Mesenchymal stem cell (in vitro differentiated cells and primary cell): ENCODE data around the gene TTC7B.

Experiments used
- DNase-seq: peaks from one replicate; pipeline ENCODE4 v3.0.0-alpha.2; 2013
- H2AFZ ChIP-seq: one replicate; pipeline ENCODE4 v1.6.1; 2013; ENCODE audit warnings: low read depth, mild to moderate bottlenecking, control low read depth, inconsistent platforms, low read length, moderate library complexity
- H2AK5ac ChIP-seq: 2 replicates; pipeline ENCODE4 v1.6.1; 2013; ENCODE audit warnings: low read length, moderate library complexity, mild to moderate bottlenecking, inconsistent platforms; ENCODE audit not compliant: severe bottlenecking
- H2BK120ac ChIP-seq: one replicate; pipeline ENCODE4 v1.6.1; 2013; ENCODE audit warnings: low read depth, mild to moderate bottlenecking, inconsistent platforms, low read length, moderate library complexity
- H2BK12ac ChIP-seq, 2 experiments: one replicate each; pipeline ENCODE4 v1.6.1; 2013; ENCODE audit warnings: inconsistent platforms in 2 of 2, low read length in 2 of 2, mild to moderate bottlenecking in 2 of 2, moderate library complexity in 2 of 2, control low read depth in 1 of 2
- H2BK15ac ChIP-seq: one replicate; pipeline ENCODE4 v1.6.1; 2013; ENCODE audit warnings: mild to moderate bottlenecking, low read depth, inconsistent platforms; ENCODE audit not compliant: poor library complexity, severe bottlenecking
- H2BK5ac ChIP-seq: 2 replicates; pipeline ENCODE4 v1.6.1; 2013; ENCODE audit warnings: low read depth, mild to moderate bottlenecking, low read length, control low read depth, inconsistent platforms; ENCODE audit not compliant: poor library complexity, severe bottlenecking
- H3K14ac ChIP-seq, 2 experiments: one replicate each; pipeline ENCODE4 v1.6.1; 2013; ENCODE audit warnings: inconsistent platforms in 2 of 2, low read length in 2 of 2, control low read depth in 1 of 2, mild to moderate bottlenecking in 1 of 2, moderate library complexity in 1 of 2
- H3K18ac ChIP-seq, 2 experiments: one replicate each; pipeline ENCODE4 v1.6.1; 2013; ENCODE audit warnings: inconsistent platforms in 2 of 2, low read length in 2 of 2, control low read depth in 1 of 2, low read depth in 1 of 2, mild to moderate bottlenecking in 1 of 2
- H3K23ac ChIP-seq, 2 experiments: one replicate each; pipeline ENCODE4 v1.6.1; 2013; ENCODE audit warnings: inconsistent platforms in 2 of 2, low read length in 2 of 2, mild to moderate bottlenecking in 2 of 2, moderate library complexity in 2 of 2, control low read depth in 1 of 2
- H3K27ac ChIP-seq: 2 replicates; pipeline ENCODE4 v1.5.1; 2013; ENCODE audit warnings: mild to moderate bottlenecking, moderate library complexity, low read length, control low read depth, inconsistent platforms; ENCODE audit not compliant: poor library complexity, severe bottlenecking
- H3K27me3 ChIP-seq, 2 experiments: 2 replicates each; pipeline versions ENCODE4 v1.6.1 to v1.7.0; 2013; ENCODE audit warnings: low read length in 2 of 2, mild to moderate bottlenecking in 2 of 2, moderate library complexity in 2 of 2, control low read depth in 1 of 2, inconsistent platforms in 1 of 2; ENCODE audit not compliant: control insufficient read depth in 1 of 2, insufficient read depth in 1 of 2
- H3K36me3 ChIP-seq, 2 experiments: 2 replicates each; pipeline versions ENCODE4 v1.6.1 to v1.7.0; 2013; ENCODE audit warnings: low read length in 2 of 2, control low read depth in 1 of 2, inconsistent platforms in 1 of 2, low read depth in 1 of 2, mild to moderate bottlenecking in 1 of 2; ENCODE audit not compliant: insufficient read depth in 2 of 2, control insufficient read depth in 1 of 2
- H3K4ac ChIP-seq, 2 experiments: one replicate each; pipeline ENCODE4 v1.6.1; 2013; ENCODE audit warnings: inconsistent platforms in 2 of 2, low read length in 2 of 2, mild to moderate bottlenecking in 2 of 2, moderate library complexity in 2 of 2, control low read depth in 1 of 2, low read depth in 1 of 2
- H3K4me1 ChIP-seq: 2 replicates; pipeline ENCODE4 v1.6.1; 2013; ENCODE audit warnings: low read depth, low read length, control low read depth; ENCODE audit not compliant: control insufficient read depth, insufficient read depth
- H3K4me2 ChIP-seq: 2 replicates; pipeline ENCODE4 v1.6.1; 2013; ENCODE audit warnings: low read length, mild to moderate bottlenecking, inconsistent platforms; ENCODE audit not compliant: poor library complexity, severe bottlenecking
- H3K4me3 ChIP-seq, 2 experiments: 2 replicates each; pipeline versions ENCODE4 v1.5.1 to v1.7.0; 2013; ENCODE audit warnings: low read length in 2 of 2, mild to moderate bottlenecking in 2 of 2, control low read depth in 1 of 2, low read depth in 1 of 2; ENCODE audit not compliant: insufficient read depth in 1 of 2
- H3K79me1 ChIP-seq: replicated peaks from 2 replicates; pipeline ENCODE4 v1.6.1; 2013; ENCODE audit warnings: mild to moderate bottlenecking, control low read depth, low read length, inconsistent platforms; ENCODE audit not compliant: poor library complexity, severe bottlenecking
- H3K9ac ChIP-seq: 2 replicates; pipeline ENCODE4 v1.7.0; 2013; ENCODE audit warnings: mild to moderate bottlenecking, low read length, moderate library complexity
- H3K9me3 ChIP-seq: 2 replicates; pipeline ENCODE4 v1.7.0; 2013; ENCODE audit warnings: mild to moderate bottlenecking, low read length; ENCODE audit not compliant: control insufficient read depth
- H4K8ac ChIP-seq: one replicate; pipeline ENCODE4 v1.6.1; 2013; ENCODE audit warnings: inconsistent platforms, mild to moderate bottlenecking, low read length, moderate library complexity
- H4K91ac ChIP-seq: one replicate; pipeline ENCODE4 v1.6.1; 2013; ENCODE audit warnings: mild to moderate bottlenecking, low read length, inconsistent platforms
- WGBS: methylation state at CpG from one replicate; pipeline ENCODE4 v1.1.7; 2013; ENCODE audit warnings: mixed read lengths; 5-methylcytosine and 5-hydroxymethylcytosine counted together

Gene TTC7B

GRCh38 chr14:90544566-90544965 is 271.7 kb downstream of the TTC7B start:
- Histone ChIP-seq H2BK15ac (no peak overlapping the region), H3K4me2 (no peak overlapping the region), H2BK12ac (no peak overlapping the region), H3K14ac (no peak overlapping the region), H2BK120ac (no peak overlapping the region), H3K9me3 (no peaks in the 10 kb centered on the region), H2AFZ (no peak overlapping the region), H3K27ac (no peak overlapping the region), H4K8ac (no peak overlapping the region), H3K79me1 (no peaks in the 10 kb centered on the region), H4K91ac (no peak overlapping the region), H3K4me3 (no peak overlapping the region), H3K4ac (no peak overlapping the region), H3K9ac (no peak overlapping the region), H3K18ac (no peak overlapping the region), H2BK5ac (no peak overlapping the region), H3K36me3 (peaks cover 13 to 20% of the 10 kb centered on the region in 2 experiments), H3K27me3 (no peaks in the 10 kb centered on the region), H3K4me1 (peaks cover 8% of the 10 kb centered on the region), H2AK5ac (no peak overlapping the region), H3K23ac (no peak overlapping the region)
- 92% methylated on average over 7 of the region's 9 CpGs for WGBS
- DNase-seq: no peak

GRCh38 chr14:90543876-90544275 is 272.4 kb downstream of the TTC7B start:
- H3K4me2 ChIP-seq: no peak overlapping the region
- H4K91ac ChIP-seq: no peak overlapping the region
- no peak for DNase-seq
- no peak overlapping the region for H3K4me3 ChIP-seq
- H2AK5ac ChIP-seq: no peak overlapping the region
- H3K18ac ChIP-seq: no peak overlapping the region
- H3K27ac ChIP-seq: no peak overlapping the region
- H3K79me1 ChIP-seq: no peaks in the 10 kb centered on the region
- no peak overlapping the region for H3K9ac ChIP-seq
- H2BK15ac ChIP-seq: no peak overlapping the region
- H2BK120ac ChIP-seq: no peak overlapping the region
- H4K8ac ChIP-seq: no peak overlapping the region
- H3K23ac ChIP-seq: no peak overlapping the region
- H2AFZ ChIP-seq: no peak overlapping the region
- H3K4me1 ChIP-seq: peaks cover 8% of the 10 kb centered on the region
- no peak overlapping the region for H3K14ac ChIP-seq
- no peak overlapping the region for H2BK12ac ChIP-seq
- H2BK5ac ChIP-seq: no peak overlapping the region
- WGBS: 96% methylated on average over 6 of the region's 6 CpGs
- H3K4ac ChIP-seq: no peak overlapping the region
- H3K27me3 ChIP-seq: no peaks in the 10 kb centered on the region
- no peaks in the 10 kb centered on the region for H3K9me3 ChIP-seq
- H3K36me3 ChIP-seq: peaks cover 13 to 27% of the 10 kb centered on the region in 2 experiments

- Histone ChIP-seq H3K9ac (no peak overlapping the region), H2BK12ac (no peak overlapping the region), H3K4me3 (no peak overlapping the region), H3K4ac (no peak overlapping the region), H2BK15ac (no peak overlapping the region), H3K23ac (no peak overlapping the region), H3K27ac (no peak overlapping the region), H3K36me3 (peaks cover 13 to 30% of the 10 kb centered on the region in 2 experiments), H2AK5ac (no peak overlapping the region), H4K8ac (no peak overlapping the region), H3K4me1 (peaks cover 8% of the 10 kb centered on the region), H3K18ac (no peak overlapping the region), H3K9me3 (no peaks in the 10 kb centered on the region), H3K14ac (no peak overlapping the region), H3K27me3 (no peaks in the 10 kb centered on the region), H4K91ac (no peak overlapping the region), H2BK5ac (no peak overlapping the region), H2BK120ac (no peak overlapping the region), H3K79me1 (no peaks in the 10 kb centered on the region), H3K4me2 (no peak overlapping the region), H2AFZ (no peak overlapping the region)
- 98% methylated on average over 23 of the region's 26 CpGs for WGBS
- no peak for DNase-seq
Observed at GRCh38 chr14:90541076-90541634, 275.1 kb downstream of the TTC7B start.

- Histone ChIP-seq H3K4me2 (no peak overlapping the region), H3K18ac (no peak overlapping the region), H2AK5ac (no peak overlapping the region), H2BK120ac (no peak overlapping the region), H3K23ac (no peak overlapping the region), H4K91ac (no peak overlapping the region), H3K27ac (no peak overlapping the region), H3K4me3 (no peak overlapping the region), H2BK12ac (no peak overlapping the region), H3K79me1 (no peaks in the 10 kb centered on the region), H2AFZ (no peak overlapping the region), H4K8ac (no peak overlapping the region), H3K27me3 (no peaks in the 10 kb centered on the region), H3K36me3 (peaks cover 13 to 30% of the 10 kb centered on the region in 2 experiments), H3K9ac (no peak overlapping the region), H3K9me3 (no peaks in the 10 kb centered on the region), H3K14ac (no peak overlapping the region), H3K4ac (no peak overlapping the region), H2BK15ac (no peak overlapping the region), H2BK5ac (no peak overlapping the region), H3K4me1 (peaks cover 6% of the 10 kb centered on the region)
- 96% methylated on average over 1 of the region's 4 CpGs for WGBS
- DNase-seq: no peak
Observed at GRCh38 chr14:90540437-90540836, 275.8 kb downstream of the TTC7B start.
